Ishikawa (cell line): ENCODE measurements around the gene GNAS.

Source experiments
- CEBPB ChIP-seq: IDR thresholded peaks from 2 replicates; pipeline ENCODE4 v1.6.1; 2012
- CREB1 ChIP-seq: IDR thresholded peaks from 2 replicates; pipeline ENCODE4 v1.6.1; 2012; ENCODE audit warnings: low read depth
- EGR1 ChIP-seq: IDR thresholded peaks from 2 replicates; pipeline ENCODE4 v1.6.1; 2012
- EP300 ChIP-seq: IDR thresholded peaks from 2 replicates; pipeline ENCODE4 v1.6.1; 2012; ENCODE audit warnings: borderline replicate concordance
- FOXM1 ChIP-seq: IDR thresholded peaks from 2 replicates; pipeline ENCODE4 v1.6.1; 2012; ENCODE audit warnings: low read depth, borderline replicate concordance
- MAX ChIP-seq: IDR thresholded peaks from 2 replicates; pipeline ENCODE4 v1.6.1; 2012
- NFIC ChIP-seq: IDR thresholded peaks from 2 replicates; pipeline ENCODE4 v1.6.1; 2012
- RAD21 ChIP-seq: IDR thresholded peaks from 2 replicates; pipeline ENCODE4 v1.6.1; 2012; ENCODE audit warnings: low read depth
- TAF1 ChIP-seq: IDR thresholded peaks from 2 replicates; pipeline ENCODE4 v1.6.1; 2012; ENCODE audit warnings: low read depth, mild to moderate bottlenecking
- TCF12 ChIP-seq: IDR thresholded peaks from 2 replicates; pipeline ENCODE4 v1.6.1; 2012; ENCODE audit warnings: low read depth
- TEAD4 ChIP-seq: IDR thresholded peaks from 2 replicates; pipeline ENCODE4 v1.6.1; 2012
- YY1 ChIP-seq: IDR thresholded peaks from 2 replicates; pipeline ENCODE4 v1.6.1; 2012; ENCODE audit warnings: low read depth
- ZBTB7A ChIP-seq: IDR thresholded peaks from 2 replicates; pipeline ENCODE4 v1.6.1; 2012; ENCODE audit warnings: low read depth
- TF ChIP-seq, protein P1 (sequence below): IDR thresholded peaks from 2 replicates; pipeline ENCODE4 v1.6.1; 2012; ENCODE audit warnings: low read depth, mild to moderate bottlenecking
- TF ChIP-seq, protein P2 (sequence below): IDR thresholded peaks from 2 replicates; pipeline ENCODE4 v1.6.1; 2012

The GNAS gene

DNA sequence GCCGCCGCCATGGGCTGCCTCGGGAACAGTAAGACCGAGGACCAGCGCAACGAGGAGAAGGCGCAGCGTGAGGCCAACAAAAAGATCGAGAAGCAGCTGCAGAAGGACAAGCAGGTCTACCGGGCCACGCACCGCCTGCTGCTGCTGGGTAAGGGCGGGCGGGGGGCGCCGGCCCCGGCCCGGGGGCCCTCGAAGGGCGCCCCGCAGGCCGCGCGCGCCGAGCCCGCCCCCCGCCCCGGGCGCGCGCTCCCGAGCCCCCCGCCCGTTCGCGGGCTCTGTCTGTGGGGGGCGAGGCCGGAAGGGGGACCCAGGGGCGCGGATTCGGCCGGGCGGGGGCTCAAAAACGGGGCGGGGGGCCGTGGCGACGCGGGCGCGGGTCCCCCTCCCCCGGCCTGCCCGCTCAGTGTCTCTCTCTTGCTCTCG lies 39.2 kb downstream of the GNAS start:
- no peak for TF ChIP-seq TAF1
- TF ChIP-seq CREB1 = no peak
- TF ChIP-seq EP300 = no peak
- TF ChIP-seq YY1 = no peak
- TF ChIP-seq TEAD4 = no peak
- no peak for TF ChIP-seq TCF12
- TF ChIP-seq NFIC = no peak
- TF ChIP-seq, protein P1, sequence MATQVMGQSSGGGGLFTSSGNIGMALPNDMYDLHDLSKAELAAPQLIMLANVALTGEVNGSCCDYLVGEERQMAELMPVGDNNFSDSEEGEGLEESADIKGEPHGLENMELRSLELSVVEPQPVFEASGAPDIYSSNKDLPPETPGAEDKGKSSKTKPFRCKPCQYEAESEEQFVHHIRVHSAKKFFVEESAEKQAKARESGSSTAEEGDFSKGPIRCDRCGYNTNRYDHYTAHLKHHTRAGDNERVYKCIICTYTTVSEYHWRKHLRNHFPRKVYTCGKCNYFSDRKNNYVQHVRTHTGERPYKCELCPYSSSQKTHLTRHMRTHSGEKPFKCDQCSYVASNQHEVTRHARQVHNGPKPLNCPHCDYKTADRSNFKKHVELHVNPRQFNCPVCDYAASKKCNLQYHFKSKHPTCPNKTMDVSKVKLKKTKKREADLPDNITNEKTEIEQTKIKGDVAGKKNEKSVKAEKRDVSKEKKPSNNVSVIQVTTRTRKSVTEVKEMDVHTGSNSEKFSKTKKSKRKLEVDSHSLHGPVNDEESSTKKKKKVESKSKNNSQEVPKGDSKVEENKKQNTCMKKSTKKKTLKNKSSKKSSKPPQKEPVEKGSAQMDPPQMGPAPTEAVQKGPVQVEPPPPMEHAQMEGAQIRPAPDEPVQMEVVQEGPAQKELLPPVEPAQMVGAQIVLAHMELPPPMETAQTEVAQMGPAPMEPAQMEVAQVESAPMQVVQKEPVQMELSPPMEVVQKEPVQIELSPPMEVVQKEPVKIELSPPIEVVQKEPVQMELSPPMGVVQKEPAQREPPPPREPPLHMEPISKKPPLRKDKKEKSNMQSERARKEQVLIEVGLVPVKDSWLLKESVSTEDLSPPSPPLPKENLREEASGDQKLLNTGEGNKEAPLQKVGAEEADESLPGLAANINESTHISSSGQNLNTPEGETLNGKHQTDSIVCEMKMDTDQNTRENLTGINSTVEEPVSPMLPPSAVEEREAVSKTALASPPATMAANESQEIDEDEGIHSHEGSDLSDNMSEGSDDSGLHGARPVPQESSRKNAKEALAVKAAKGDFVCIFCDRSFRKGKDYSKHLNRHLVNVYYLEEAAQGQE = no peak
- no peak for TF ChIP-seq EGR1
- TF ChIP-seq, protein P2, sequence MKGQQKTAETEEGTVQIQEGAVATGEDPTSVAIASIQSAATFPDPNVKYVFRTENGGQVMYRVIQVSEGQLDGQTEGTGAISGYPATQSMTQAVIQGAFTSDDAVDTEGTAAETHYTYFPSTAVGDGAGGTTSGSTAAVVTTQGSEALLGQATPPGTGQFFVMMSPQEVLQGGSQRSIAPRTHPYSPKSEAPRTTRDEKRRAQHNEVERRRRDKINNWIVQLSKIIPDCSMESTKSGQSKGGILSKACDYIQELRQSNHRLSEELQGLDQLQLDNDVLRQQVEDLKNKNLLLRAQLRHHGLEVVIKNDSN = no peak
- TF ChIP-seq RAD21 = no peak
- no peak for TF ChIP-seq ZBTB7A
- no peak for TF ChIP-seq CEBPB

DNA sequence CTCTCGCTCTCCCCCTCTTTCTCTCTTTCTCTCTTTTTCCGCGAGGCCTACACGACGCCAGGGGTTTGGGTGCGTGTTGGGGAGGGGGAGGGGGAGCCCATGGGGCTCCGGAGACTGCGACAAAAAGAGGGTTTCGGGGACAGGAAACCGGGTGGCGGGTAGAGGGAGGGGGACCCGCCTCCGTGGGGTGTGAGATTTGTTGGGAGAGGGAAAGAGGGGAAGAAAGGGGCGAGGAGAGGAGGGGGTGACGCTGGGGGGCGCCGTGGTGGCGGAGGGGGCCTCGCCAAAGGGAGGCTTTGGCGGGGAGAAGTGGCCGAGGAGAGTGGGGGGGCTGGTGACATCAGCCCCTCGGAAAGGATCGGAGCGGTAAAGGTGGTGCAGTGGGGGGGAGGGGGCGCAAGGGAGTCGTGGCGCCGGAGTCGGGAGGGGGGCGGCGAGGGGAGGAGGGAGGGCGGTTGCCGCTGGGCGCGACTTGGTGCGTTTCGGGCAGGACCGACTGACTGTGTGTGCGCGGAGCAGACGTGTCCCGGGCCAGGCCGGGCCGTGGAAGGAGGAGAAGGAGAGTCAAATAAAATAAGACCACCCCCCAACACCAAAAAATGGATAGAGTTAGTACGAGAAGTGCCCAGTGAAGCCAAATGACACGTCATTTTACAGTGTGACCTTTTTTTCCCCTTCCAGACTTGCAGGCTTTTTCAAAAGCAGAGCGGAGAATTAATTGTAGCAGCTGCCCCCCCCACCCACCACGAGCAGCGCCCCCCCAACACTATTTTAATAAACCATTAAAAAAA lies 39.8 kb downstream of the GNAS start:
- peak; percentile 87; the same call in 1 of the 2 replicates for TF ChIP-seq ZBTB7A
- TF ChIP-seq MAX = peak; percentile 2; the same call in 1 of the 2 replicates
- TF ChIP-seq CEBPB = no peak
- no peak for TF ChIP-seq EGR1
- peak; percentile 22; the same call in 1 of the 2 replicates for TF ChIP-seq TCF12

- no peak for TF ChIP-seq FOXM1
- no peak for TF ChIP-seq CEBPB
- no peak for TF ChIP-seq TAF1
- TF ChIP-seq EP300 = no peak
- TF ChIP-seq NFIC = no peak
- TF ChIP-seq TCF12 = no peak
- TF ChIP-seq TEAD4 = no peak
These were observed 40.4 kb downstream of the GNAS start for GRCh38 chr20:58892932-58893224.

GRCh38 chr20:58893355-58894120 lies 41.0 kb downstream of the GNAS start:
- TF ChIP-seq RAD21 = no peak
- no peak for TF ChIP-seq TEAD4
- no peak for TF ChIP-seq CREB1
- no peak for TF ChIP-seq YY1
- no peak for TF ChIP-seq FOXM1
- no peak for TF ChIP-seq ZBTB7A
- TF ChIP-seq, protein P1 = no peak
- TF ChIP-seq TAF1 = no peak
- no peak for TF ChIP-seq TCF12
- TF ChIP-seq, protein P2 = no peak
- TF ChIP-seq MAX = no peak
- TF ChIP-seq EGR1 = no peak
- TF ChIP-seq EP300 = no peak
- TF ChIP-seq CEBPB = no peak
- TF ChIP-seq NFIC = no peak

- TF ChIP-seq, protein P2 = no peak
- TF ChIP-seq EP300 = no peak
- TF ChIP-seq ZBTB7A = no peak
- no peak for TF ChIP-seq MAX
- TF ChIP-seq NFIC = no peak
- no peak for TF ChIP-seq RAD21
- TF ChIP-seq YY1 = no peak
- TF ChIP-seq EGR1 = no peak
- no peak for TF ChIP-seq TEAD4
- no peak for TF ChIP-seq TAF1
- TF ChIP-seq TCF12 = no peak
- TF ChIP-seq CEBPB = no peak
These were observed 42.3 kb downstream of the GNAS start for GRCh38 chr20:58894652-58895447.
